Activated B cell treated with CpG ODN at 0.5 μM for 24 hours (primary cell): ENCODE results near the gene XPNPEP2. TPM values are rescaled to one million over a fixed set of nuclear protein-coding genes. Genes with fewer than 3 reads are reported as not detected.
A peak's percentile ranks its signal among the peaks of the same experiment; 100 is the strongest.

Source experiments
- ATAC-seq: fragments of 200-7000 bp; cut with Tn5 transposase; one replicate; pipeline ENCODE4 v1.10.0; 2021; ENCODE audit warnings: low read depth, mild to moderate bottlenecking, moderate library complexity
- CTCF ChIA-PET: fragments of 350-600 bp; sonication (Branson Sonifier 250); formaldehyde crosslinking; loops from one replicate; lab custom pipeline; 2021; ENCODE audit warnings: antibody characterized with exemption; lab: Charles Lee
- POLR2A ChIA-PET: fragments of 350-600 bp; sonication (Branson Sonifier 250); formaldehyde crosslinking; loops from one replicate; lab custom pipeline; 2021; ENCODE audit warnings: antibody characterized with exemption; lab: Charles Lee
- DNase-seq: peaks from one replicate; pipeline ENCODE4 v3.0.0; 2022
- H3K27ac Mint-ChIP-seq: one replicate; pipeline ENCODE4 v1.8.0; 2020; ENCODE audit warnings: mixed read lengths
- H3K27me3 Mint-ChIP-seq: one replicate; pipeline ENCODE4 v1.8.0; 2021; ENCODE audit warnings: mixed read lengths
- H3K36me3 Mint-ChIP-seq: one replicate; pipeline ENCODE4 v1.8.0; 2021; ENCODE audit warnings: low read depth, mixed read lengths
- H3K4me1 Mint-ChIP-seq: one replicate; pipeline ENCODE4 v1.8.0; 2021; ENCODE audit warnings: mixed read lengths
- H3K4me3 Mint-ChIP-seq: one replicate; pipeline ENCODE4 v1.8.0; 2020; ENCODE audit warnings: mild to moderate bottlenecking, mixed read lengths
- H3K9me3 Mint-ChIP-seq: one replicate; pipeline ENCODE4 v1.8.0; 2020; ENCODE audit warnings: mixed read lengths
- CTCF ChIP-seq: fragments of 200-600 bp; IDR thresholded peaks from one replicate; pipeline ENCODE4 v1.8.0; 2022; ENCODE audit warnings: antibody characterized with exemption, mild to moderate bottlenecking
- intact Hi-C: fragments of 100-400 bp; cut with micrococcal nuclease; formaldehyde crosslinking; loops from one replicate; pipeline ENCODE4 v1.15.1; 2024
- total RNA-seq: library from RNA; stranded (reverse); gene quantifications from 2 replicates; pipeline ENCODE4 v1.2.3, GENCODE V29; 2022

Gene XPNPEP2
- total RNA-seq, 1 donor from 2014 or later = 0.07 TPM

GRCh38 chrX:129777218-129778030, 38.6 kb downstream of the XPNPEP2 start:
- POLR2A ChIA-PET = interaction anchor here (0.6 to 18.0 kb wide), 10 partner anchors 7 to 100 kb away, joined by 3 to 261 read pairs (median 4); partner anchors contain the start of gene XPNPEP2

GRCh38 chrX:129779086-129779672, 40.4 kb downstream of the XPNPEP2 start:
- peaks cover 76% of the 10 kb centered on the region for H3K4me1 Mint-ChIP-seq
- intact Hi-C loops = loop anchor here (5.0 kb wide), 1 partner anchor 203 kb away; the partner anchor contains the start of gene BCORL1

More at GRCh38 chrX:129777218-129778030, 38.6 kb downstream of the XPNPEP2 start:
- ATAC-seq = peak; percentile 16
- H3K36me3 Mint-ChIP-seq = peaks cover 16% of the 10 kb centered on the region
- H3K9me3 Mint-ChIP-seq = no peaks in the 10 kb centered on the region
- peak overlapping the region; percentile 79 for H3K4me3 Mint-ChIP-seq
- no peak for TF ChIP-seq CTCF
- peak; percentile 53 for DNase-seq
- CTCF ChIA-PET = no interaction called here
- H3K27me3 Mint-ChIP-seq = no peaks in the 10 kb centered on the region
- H3K4me1 Mint-ChIP-seq = peaks cover 72% of the 10 kb centered on the region
- H3K27ac Mint-ChIP-seq = peak overlapping the region; percentile 96
- intact Hi-C loops = loop anchor here (1.0 to 5.0 kb wide), 2 partner anchors 9 to 205 kb away; partner anchors contain the start of gene BCORL1

GRCh38 chrX:129779747-129780146, 41.0 kb downstream of the XPNPEP2 start, which contains the start of gene SASH3:
Gene SASH3, plus strand, starts transcription at chrX:129779949. Its CDS starts 149 bp downstream, at chrX:129780098.
- peaks cover 36% of the 10 kb centered on the region for H3K36me3 Mint-ChIP-seq
- H3K4me1 Mint-ChIP-seq = peaks cover 75% of the 10 kb centered on the region
- no peak for TF ChIP-seq CTCF
- no peaks in the 10 kb centered on the region for H3K27me3 Mint-ChIP-seq
- H3K4me3 Mint-ChIP-seq = peak within 1 kb of the TSS; percentile 93
- ChIA-PET CTCF (interaction anchor here (0.7 to 2.8 kb wide), 3 partner anchors 21 to 53 kb away, joined by 3 to 10 read pairs (median 3); no protein-coding TSS in a partner anchor), POLR2A (interaction anchor here (0.5 to 18.0 kb wide), 10 partner anchors 10 to 341 kb away, joined by 3 to 261 read pairs (median 6); partner anchors contain the start of genes UTP14A and XPNPEP2)
- intact Hi-C loops = loop anchor here (2.0 to 5.0 kb wide), 3 partner anchors 41 to 203 kb away; partner anchors contain the start of genes BCORL1, XPNPEP2 and ZDHHC9
- peak; percentile 47 for DNase-seq
- H3K9me3 Mint-ChIP-seq = no peaks in the 10 kb centered on the region
- peak within 1 kb of the TSS; percentile 96 for H3K27ac Mint-ChIP-seq
- peak; percentile 41 for ATAC-seq

More at GRCh38 chrX:129779086-129779672, 40.4 kb downstream of the XPNPEP2 start:
- Mint-ChIP-seq H3K4me3 (peak overlapping the region; percentile 93), H3K36me3 (peaks cover 31% of the 10 kb centered on the region), H3K9me3 (no peaks in the 10 kb centered on the region), H3K27me3 (no peaks in the 10 kb centered on the region), H3K27ac (peak overlapping the region; percentile 96)
- ATAC-seq = no peak
- POLR2A ChIA-PET = interaction anchor here (0.5 to 18.0 kb wide), 9 partner anchors 9 to 342 kb away, joined by 3 to 261 read pairs (median 8); partner anchors contain the start of genes UTP14A and XPNPEP2
- DNase-seq = no peak
- no peak for TF ChIP-seq CTCF
- CTCF ChIA-PET = interaction anchor here (0.7 to 2.8 kb wide), 3 partner anchors 20 to 52 kb away, joined by 3 to 10 read pairs (median 3); no protein-coding TSS in a partner anchor

GRCh38 chrX:129780441-129781105, 41.8 kb downstream of the XPNPEP2 start:
- no peaks in the 10 kb centered on the region for H3K9me3 Mint-ChIP-seq
- DNase-seq (no peak), ATAC-seq (no peak)
- peak overlapping the region; percentile 93 for H3K4me3 Mint-ChIP-seq
- peak overlapping the region; percentile 96 for H3K27ac Mint-ChIP-seq
- CTCF ChIA-PET = interaction anchor here (0.8 to 2.8 kb wide), 5 partner anchors 8 to 103 kb away, joined by 3 to 10 read pairs (median 4); no protein-coding TSS in a partner anchor
- no peaks in the 10 kb centered on the region for H3K27me3 Mint-ChIP-seq
- H3K36me3 Mint-ChIP-seq = peaks cover 41% of the 10 kb centered on the region
- TF ChIP-seq CTCF = no peak
- POLR2A ChIA-PET = interaction anchor here (0.5 to 18.0 kb wide), 17 partner anchors 9 to 303 kb away, joined by 3 to 261 read pairs (median 5); partner anchors contain the start of genes APLN and XPNPEP2
- intact Hi-C loops = loop anchor here (1.0 to 5.0 kb wide), 4 partner anchors 7 to 62 kb away; partner anchors contain the start of genes XPNPEP2 and ZDHHC9
- peaks cover 73% of the 10 kb centered on the region for H3K4me1 Mint-ChIP-seq
